HEK293 (cell line): ENCODE measurements around the gene RIPOR1.

ENCODE experiments used
- CTCF ChIP-seq: fragments of 450-650 bp; formaldehyde crosslinking; IDR thresholded peaks from 2 replicates; pipeline ENCODE4 v1.5.1; 2016; ENCODE audit warnings: missing biosample characterization, missing genetic modification characterization
- SP2 ChIP-seq: fragments of 450-650 bp; formaldehyde crosslinking; IDR thresholded peaks from 2 replicates; pipeline ENCODE4 v1.5.1; 2016; ENCODE audit warnings: missing biosample characterization, missing genetic modification characterization
- ZNF530 ChIP-seq: fragments of 450-650 bp; formaldehyde crosslinking; IDR thresholded peaks from 2 replicates; pipeline ENCODE4 v1.5.1; 2016; ENCODE audit warnings: low read depth, missing biosample characterization, missing genetic modification characterization
- ZNF768 ChIP-seq: fragments of 450-650 bp; formaldehyde crosslinking; IDR thresholded peaks from 2 replicates; pipeline ENCODE4 v1.5.1; 2018; ENCODE audit warnings: missing biosample characterization, mild to moderate bottlenecking, missing genetic modification characterization
- ZNF777 ChIP-seq: fragments of 450-650 bp; formaldehyde crosslinking; IDR thresholded peaks from 2 replicates; pipeline ENCODE4 v1.5.1; 2017; ENCODE audit warnings: missing biosample characterization, missing genetic modification characterization, borderline replicate concordance

GRCh38 chr16:67490335-67491096 lies 38.1 kb upstream of the RIPOR1 start:
- TF ChIP-seq ZNF768 (tag by site-specific recombination) (no peak), CTCF (tag by site-specific recombination) (no peak), SP2 (tag by site-specific recombination) (no peak), ZNF777 (tag by site-specific recombination) (no peak), ZNF530 (no peak)
